HG03342 (cell line): Measurements from ENCODE around the gene PDE4A.

Experiments
- ATAC-seq: cut with Tn5 transposase; IDR thresholded peaks from one replicate; pipeline ENCODE4 v1.9.1; 2021; ENCODE audit warnings: mild to moderate bottlenecking, moderate library complexity; ENCODE audit not compliant: unreplicated experiment

Gene PDE4A

DNA sequence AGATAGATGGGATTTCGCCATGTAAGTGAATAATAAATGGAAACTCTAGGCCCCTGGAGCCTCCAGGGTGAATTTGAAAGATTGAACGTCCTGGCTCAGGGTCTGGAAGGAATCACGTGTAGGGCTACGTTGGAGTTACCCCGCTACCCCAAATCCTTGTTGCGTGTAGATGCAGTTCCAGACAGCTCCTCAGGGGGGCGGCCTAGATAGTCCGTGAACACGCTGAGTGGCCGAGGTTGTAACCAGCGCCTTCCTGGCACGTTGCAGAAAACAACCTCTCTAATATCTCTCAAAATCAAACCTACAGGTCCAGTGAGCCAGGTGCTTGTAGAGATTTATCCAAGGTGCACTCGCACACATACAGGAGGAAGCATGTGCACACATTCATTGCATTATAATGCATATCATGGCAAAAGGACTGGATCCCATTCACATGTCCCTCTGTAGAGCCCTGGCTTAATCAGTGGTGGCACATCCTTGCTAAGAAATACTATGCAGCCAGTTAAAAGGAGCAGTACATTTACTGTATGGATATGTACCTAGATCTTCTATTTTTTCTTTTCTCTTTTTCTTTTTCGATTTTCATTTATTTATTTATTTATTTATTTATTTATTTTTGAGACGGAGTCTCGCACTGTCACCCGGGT is 85.4 kb downstream of the PDE4A start:
- ATAC-seq: no peak

DNA sequence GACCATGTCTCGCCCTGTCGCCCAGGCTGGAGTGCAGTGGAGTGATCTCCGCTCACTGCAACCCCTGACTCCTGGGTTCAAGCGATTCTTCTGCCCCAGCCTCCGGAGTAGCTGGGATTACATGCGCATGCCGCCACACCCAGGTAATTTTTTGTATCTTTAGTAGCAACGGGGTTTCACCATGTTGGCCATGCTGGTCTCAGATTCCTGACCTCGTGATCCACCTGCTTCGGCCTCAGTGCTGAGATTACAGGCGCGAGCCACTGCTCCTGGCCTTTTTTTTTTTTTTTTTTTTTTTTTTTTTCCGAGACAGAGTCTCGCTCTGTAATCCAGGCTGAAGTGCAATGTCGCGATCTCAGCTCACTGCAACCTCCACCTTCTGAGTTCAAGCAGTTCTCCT is 87.7 kb downstream of the PDE4A start:
- no peak for ATAC-seq

DNA sequence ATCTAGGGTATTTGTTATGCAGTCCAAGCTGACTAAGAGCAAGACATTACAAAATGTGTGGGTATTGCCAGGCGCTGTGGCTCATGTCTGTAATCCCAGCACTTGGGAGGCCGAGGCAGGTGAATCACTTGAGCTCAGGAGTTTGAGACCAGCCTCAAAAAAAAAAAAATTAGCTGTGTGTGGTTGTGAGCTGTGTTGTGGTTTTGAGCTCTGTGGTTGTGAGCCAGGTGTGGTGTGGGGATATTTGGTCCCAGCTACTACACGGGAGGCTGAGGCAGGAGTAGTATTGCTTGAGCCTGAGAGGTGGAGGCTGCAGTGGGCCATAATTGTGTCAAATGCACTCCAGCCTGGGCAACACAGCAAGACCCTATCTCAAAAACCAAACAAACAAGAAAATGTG is 88.4 kb downstream of the PDE4A start:
- no peak for ATAC-seq

DNA sequence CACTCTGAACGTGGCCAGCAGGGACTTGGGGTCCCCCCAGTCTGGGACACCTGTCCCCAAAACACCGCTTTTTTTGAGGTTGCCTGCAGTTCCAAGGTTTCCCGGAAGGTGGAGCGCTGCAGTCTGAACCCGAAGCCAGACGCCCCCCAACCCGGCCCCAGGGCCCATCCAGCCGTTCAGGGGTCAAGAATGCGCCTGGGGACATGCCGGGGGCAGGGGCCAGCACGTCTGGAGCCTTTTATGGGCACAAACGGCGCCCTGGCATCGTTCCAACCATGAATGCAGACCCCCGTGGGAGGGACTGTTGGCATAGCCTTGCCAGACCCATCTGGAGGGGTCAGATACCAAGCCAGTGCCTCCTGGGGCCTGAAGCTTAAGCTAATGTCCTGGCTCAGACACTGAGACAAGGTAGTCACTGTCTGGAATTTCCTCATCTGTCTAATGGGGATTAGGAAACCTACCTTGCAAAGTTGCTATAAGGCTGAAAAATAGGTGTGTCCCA is 90.0 kb downstream of the PDE4A start:
- ATAC-seq: no peak

DNA sequence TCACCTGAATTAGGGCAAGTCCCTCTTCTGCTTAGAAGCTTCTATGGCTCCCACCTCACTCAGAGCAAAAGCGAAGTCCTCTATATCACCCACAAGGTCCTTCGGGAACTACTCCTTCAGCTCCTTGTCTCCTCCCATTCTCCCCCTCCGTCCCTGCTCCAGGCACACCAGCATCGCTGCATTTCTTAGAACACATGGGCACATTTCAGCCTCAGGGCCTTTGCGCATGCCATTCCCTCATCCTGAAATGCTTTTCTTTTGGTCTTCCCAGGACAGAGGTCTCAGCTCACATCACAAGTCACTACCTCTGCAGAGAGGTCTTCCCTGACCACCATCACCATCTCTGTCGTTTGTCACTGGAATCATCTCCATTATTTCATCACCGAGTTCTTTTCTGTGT is 92.9 kb downstream of the PDE4A start:
- no peak for ATAC-seq

DNA sequence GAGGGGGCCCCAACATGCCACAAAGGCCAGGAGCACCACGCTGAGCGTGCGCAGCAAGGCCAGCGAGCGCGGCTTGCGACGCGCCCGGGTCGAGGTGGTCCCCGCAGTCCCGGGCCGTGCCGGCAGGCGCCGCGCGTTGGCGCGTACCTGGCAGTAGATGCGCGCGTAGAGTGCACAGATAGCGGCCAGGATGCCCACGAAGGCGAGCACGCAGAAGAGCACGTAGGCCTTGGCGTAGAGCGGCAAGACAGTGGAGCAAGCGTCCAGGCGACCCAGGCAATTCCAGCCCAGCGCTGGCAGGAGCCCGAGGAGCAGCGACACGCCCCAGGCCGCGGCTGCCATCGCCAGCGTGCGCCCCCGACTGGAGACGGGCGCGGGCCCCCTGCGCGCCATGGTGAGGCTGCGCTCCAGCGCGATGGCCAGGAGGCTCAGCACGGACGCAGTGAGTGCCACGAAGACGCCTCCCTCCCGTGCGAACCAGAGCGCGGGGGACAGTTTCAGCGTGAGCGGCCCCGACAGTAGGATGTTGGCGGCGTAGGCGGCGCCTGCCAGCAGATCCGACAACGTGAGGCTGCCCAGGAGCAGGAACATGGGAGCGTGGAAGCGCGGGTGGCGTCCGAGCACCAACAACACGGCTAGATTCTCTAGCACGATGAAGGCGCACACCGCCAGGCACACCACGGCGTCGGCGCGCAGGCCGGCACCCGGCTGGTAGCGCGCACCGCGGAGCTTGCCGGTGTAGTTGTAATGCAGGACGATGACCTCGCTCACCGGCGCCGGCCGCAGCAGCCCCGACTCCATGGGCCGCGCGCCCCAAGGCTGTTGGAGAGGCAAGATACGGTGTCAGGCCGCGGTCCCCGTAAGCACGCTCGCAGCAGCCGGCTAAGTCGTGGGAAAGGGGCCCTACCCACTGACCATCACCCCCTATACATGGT is 94.1 kb downstream of the PDE4A start:
- ATAC-seq: no peak

DNA sequence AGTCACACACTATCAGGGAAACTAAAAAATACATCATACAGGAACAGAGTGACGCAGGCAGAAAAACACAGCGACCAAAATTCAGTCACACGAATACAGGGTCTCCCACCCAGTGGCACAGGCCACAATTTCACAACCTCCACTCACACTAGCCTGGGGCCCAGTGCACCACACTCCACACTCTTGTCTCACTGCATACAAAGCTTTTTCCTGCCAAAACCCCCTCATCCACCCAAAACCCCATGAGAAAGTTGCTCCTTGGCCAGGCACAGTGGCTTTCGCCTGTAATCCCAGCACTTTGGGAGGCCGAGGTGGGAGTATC is 95.7 kb downstream of the PDE4A start:
- no peak for ATAC-seq

DNA sequence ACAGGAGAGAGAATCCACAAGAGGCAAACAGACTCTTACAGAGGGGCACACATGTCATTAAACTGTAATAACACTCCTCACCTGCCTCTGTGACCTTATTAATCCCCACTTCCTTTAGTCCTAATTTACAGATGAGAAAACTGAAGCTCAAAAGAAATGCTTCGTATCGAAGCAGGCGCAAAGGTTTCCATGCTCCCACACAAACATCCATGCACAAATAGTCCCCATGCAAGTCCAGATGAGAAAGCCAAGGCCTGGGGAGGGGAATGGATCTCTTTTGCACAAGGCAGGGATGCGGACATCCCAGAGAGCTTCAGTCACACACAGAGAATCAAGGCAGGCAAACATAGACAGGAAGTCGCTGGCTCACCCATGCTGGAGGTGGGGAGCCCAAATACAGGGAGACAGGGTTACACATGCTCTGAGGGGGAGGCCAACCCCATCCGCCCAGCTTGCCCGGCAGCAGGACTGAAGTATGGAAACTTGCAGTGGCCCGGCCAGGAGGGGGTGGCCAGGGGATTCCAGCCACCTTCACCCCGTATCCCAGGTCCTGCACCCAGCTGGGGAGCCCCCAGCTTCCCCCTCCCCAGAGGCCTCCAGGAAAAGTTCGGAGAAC is 96.4 kb downstream of the PDE4A start:
- ATAC-seq: no peak

DNA sequence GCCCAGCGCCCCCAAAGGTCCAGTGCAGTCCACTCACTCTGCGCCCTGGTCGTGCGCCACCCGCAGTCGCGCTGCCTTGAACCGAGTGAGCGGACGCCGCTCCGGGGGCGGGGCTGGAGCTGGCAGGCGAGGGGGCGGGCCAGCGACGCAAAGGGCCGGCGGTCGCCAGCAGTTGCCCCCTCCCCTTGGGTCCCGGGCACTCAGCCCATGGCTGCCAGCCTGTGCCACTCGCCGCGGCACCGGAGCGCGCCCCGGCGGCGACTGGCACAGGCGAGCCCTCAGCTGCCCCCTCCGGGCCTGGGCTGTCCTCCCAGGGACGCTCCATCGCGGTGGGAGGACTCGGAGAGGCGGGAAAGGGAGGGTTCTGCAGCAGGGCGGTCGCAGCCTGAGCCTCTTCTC is 97.0 kb downstream of the PDE4A start, which contains the start of gene S1PR5:
Gene S1PR5, minus strand, starts transcription at position 87 of the 399 bp plus-strand sequence. CDS start 2,436 bp downstream, outside the sequence.
- no peak for ATAC-seq

DNA sequence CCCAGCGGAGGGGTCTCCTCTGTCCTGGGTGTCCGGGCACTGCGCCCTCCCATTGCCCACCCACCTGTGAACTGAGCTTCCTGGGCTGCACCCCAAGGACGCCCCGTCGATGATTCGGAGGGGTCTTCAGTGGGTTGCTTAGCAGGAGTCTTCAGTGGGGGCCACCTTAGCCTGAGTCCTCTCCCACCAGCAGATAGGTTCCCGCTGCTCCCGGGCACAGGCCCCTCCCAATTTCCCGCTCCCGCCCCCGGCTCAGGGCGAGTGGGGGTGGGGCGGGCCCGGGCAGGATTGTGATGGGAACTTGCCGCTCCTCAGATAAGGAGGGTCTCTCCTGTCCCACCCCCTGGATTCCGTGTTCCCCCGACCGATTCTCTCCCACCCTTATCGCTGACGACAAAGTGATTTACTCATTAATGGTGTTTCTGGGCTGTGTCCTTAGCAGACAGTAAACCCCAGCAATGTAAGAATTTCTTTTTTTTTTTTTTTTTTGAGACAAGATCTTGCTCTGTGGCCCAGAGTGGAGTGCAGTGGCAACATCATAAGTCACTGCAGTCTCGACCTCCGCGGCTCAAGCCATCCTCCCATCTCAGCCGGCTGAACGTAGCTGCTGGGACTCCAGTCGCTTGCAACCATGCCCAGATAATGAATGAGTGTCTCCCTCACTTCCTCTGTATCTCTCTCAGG is 97.6 kb downstream of the PDE4A start:
- no peak for ATAC-seq

DNA sequence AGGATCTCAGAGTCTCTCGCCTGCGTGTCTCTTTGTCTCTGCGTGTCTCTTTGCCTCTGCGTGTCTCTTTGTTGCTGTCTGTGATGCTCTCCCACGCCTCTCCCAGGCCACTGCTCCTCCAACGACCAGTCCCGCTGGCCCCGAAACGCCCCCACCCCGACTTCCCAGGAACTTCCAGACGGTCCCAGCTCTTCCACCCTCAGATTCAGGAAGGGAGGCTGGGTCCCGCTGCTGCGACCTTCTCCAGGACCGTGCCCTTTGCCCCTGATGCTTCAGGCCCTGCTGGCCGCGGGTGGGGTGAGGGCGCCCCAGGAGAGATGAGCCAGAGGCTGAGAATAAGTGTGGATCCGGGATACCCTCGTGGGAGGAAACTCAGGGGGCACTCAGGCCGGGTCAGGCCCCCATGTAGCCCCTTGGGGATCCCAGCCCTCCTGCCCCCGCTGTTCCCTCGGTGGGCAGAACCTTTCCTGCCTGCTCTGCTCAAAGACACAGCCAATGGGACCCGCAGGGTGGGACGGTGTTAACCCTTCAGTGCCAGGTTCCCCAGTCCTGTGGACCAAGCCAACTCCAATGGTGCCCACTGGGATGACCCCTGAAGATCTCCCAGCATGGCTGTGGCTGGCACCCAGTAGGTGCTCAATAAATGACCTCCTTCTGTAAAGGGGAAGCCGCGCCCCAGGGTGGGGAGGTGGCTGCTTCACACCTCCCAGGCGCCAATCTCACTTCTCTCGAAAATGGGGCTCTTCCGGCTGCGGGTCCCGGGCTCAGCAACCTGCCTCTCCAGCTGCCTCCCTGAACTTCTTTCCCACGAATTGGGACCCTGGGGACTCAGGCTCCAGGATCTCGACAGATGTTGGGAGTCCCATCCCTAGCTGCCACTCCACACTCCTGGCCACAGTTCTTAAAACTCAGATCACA is 98.4 kb downstream of the PDE4A start:
- ATAC-seq: no peak
